Measurements from ENCODE around the gene F7. TPM values are rescaled to one million over a fixed set of nuclear protein-coding genes. Genes with fewer than 3 reads are reported as not detected.

Gene F7
- total RNA-seq, 2 donors from 2014 or later = not detected

DNA sequence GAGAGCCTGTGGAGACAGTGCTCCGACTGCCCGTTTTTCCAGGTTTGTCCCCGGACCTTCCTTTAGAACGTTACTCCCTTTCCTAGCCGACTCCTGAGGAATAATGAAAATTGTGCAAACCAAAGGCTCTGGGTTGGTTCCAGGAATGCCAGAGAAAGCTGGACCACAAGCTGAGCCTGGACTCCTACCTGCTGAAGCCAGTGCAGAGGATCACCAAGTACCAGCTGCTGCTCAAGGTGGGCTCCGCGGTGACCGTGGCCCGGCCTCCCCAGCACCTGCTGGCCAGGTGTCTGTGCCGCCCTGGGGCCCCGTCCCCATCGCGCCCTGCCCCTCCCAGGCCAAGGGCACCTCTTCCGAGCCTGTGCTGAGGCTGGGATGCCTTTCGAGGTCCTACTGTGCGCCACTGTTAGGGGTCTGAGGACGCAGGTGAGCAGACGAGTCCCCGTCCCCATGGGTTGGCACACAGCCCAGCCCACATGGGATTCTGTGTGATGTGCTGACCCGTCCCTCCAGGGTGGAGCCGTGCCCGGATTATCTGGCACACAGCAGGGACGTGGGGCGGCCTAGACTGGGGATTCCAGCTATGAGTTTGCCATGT, 20.5 kb upstream of the F7 start:
- 84 to 90% methylated on average over 18 to 24 of the region's 24 CpGs for WGBS, 2 donors
- peaks cover 0 to 12% of the 10 kb centered on the region in 2 donors for H3K36me3 ChIP-seq (replicated peaks in 1 of 2; ENCODE audit: insufficient read depth in 1 of 2, low read depth in 2 of 2)
- TF ChIP-seq, protein P1, sequence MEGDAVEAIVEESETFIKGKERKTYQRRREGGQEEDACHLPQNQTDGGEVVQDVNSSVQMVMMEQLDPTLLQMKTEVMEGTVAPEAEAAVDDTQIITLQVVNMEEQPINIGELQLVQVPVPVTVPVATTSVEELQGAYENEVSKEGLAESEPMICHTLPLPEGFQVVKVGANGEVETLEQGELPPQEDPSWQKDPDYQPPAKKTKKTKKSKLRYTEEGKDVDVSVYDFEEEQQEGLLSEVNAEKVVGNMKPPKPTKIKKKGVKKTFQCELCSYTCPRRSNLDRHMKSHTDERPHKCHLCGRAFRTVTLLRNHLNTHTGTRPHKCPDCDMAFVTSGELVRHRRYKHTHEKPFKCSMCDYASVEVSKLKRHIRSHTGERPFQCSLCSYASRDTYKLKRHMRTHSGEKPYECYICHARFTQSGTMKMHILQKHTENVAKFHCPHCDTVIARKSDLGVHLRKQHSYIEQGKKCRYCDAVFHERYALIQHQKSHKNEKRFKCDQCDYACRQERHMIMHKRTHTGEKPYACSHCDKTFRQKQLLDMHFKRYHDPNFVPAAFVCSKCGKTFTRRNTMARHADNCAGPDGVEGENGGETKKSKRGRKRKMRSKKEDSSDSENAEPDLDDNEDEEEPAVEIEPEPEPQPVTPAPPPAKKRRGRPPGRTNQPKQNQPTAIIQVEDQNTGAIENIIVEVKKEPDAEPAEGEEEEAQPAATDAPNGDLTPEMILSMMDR (IDR thresholded peaks at IDR 0.05) = no peak
- no peaks in the 10 kb centered on the region for H3K27me3 ChIP-seq
- no peak for DNase-seq
- H3K27ac ChIP-seq = no peak overlapping the region
- no peak overlapping the region for H3K4me3 ChIP-seq
- no peaks in the 10 kb centered on the region for H3K4me1 ChIP-seq
- no peaks in the 10 kb centered on the region for H3K9me3 ChIP-seq
- no peak for ATAC-seq
- intact Hi-C loops (cut with DNase I) = no loop called here

DNA sequence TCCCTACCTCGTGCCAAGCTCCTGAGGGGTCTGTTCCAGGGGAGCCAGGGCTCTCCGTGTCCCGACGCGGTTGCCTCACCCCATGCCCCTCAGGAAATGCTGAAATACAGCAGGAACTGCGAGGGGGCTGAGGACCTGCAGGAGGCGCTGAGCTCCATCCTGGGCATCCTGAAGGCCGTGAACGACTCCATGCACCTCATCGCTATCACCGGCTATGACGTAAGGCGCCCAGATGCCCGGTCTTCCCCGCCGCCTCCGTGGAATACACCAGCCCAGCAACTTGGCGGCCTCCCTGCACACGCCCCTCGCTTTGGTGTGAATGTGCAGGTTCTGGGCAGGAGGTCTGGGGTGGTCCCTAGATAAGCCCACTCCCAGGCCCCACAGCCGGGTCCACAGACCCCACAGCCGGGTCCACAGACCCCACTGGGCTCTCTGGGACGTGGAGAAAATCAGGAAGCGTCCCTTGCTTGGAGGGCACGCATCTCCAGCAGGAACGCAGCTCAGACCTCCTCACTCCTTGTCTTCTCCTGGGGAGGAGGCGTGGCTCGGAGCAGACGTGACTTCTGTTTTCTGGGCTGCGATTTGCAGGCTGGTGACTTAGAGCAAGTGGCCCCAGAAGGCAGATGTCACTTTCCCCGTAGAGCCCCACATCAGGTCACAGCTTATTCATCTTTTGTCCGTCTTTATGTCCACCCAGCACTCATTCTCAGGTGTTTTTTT, 19.4 kb upstream of the F7 start:
- Histone ChIP-seq H3K36me3 (replicated peaks in 1 of 2; ENCODE audit: insufficient read depth in 1 of 2, low read depth in 2 of 2) (peaks cover 0 to 13% of the 10 kb centered on the region in 2 donors), H3K27ac (no peak overlapping the region), H3K27me3 (no peaks in the 10 kb centered on the region), H3K4me3 (no peak overlapping the region), H3K4me1 (no peaks in the 10 kb centered on the region), H3K9me3 (no peaks in the 10 kb centered on the region)
- DNase-seq = no peak
- intact Hi-C loops (cut with DNase I) = no loop called here
- WGBS, 2 donors = 86 to 89% methylated on average over 20 to 31 of the region's 32 CpGs
- no peak for ATAC-seq
- TF ChIP-seq, protein P1 (IDR thresholded peaks at IDR 0.05) = no peak
- no peak for TF ChIP-seq POLR2A (IDR thresholded peaks at IDR 0.05)

DNA sequence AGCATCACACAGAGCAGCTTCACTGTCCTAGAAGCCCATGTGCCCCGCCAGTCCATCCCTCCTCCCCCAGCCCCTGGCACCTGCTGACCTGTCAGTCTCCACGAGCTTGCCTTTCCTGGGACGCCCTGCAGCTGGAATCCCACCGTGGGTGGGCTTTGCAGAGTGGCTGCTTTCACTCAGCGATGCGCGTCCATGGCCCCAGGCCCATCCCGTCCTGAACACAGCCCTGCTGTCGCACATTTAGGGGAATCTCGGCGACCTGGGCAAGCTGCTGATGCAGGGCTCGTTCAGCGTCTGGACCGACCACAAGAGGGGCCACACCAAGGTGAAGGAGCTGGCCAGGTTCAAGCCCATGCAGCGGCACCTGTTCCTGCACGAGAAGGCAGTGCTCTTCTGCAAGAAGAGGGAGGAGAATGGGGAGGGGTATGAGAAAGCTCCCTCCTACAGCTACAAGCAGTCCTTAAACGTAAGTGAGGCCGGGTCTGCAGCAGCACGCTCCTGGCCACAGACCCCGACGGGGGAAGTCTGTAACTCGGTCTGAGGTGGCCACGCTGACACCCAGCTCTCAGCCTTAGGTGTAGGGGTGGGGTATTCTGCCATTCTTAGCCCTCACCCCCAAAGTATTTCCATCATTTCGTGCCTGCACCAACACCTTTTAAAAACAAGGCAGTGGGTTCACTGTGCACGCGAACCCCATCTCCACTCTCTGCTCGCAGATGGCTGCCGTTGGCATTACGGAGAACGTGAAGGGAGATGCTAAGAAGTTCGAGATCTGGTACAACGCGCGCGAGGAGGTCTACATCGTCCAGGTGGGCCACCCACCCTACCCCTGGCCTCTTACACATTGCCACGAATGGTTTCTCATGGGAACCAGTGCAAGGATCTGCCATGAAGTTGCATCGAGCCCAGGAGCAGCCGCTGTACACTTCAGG, 18.3 kb upstream of the F7 start:
- Histone ChIP-seq H3K4me1 (no peaks in the 10 kb centered on the region), H3K36me3 (replicated peaks in 1 of 2; ENCODE audit: insufficient read depth in 1 of 2, low read depth in 2 of 2) (peaks cover 0 to 13% of the 10 kb centered on the region in 2 donors), H3K27me3 (no peaks in the 10 kb centered on the region), H3K4me3 (no peak overlapping the region), H3K27ac (no peak overlapping the region), H3K9me3 (no peaks in the 10 kb centered on the region)
- intact Hi-C loops (cut with DNase I) = no loop called here
- 90% methylated on average over 29 to 39 of the region's 39 CpGs for WGBS, 2 donors
- DNase-seq = no peak
- TF ChIP-seq, protein P1 (IDR thresholded peaks at IDR 0.05) = no peak
- no peak for TF ChIP-seq POLR2A (IDR thresholded peaks at IDR 0.05)
- no peak for ATAC-seq

DNA sequence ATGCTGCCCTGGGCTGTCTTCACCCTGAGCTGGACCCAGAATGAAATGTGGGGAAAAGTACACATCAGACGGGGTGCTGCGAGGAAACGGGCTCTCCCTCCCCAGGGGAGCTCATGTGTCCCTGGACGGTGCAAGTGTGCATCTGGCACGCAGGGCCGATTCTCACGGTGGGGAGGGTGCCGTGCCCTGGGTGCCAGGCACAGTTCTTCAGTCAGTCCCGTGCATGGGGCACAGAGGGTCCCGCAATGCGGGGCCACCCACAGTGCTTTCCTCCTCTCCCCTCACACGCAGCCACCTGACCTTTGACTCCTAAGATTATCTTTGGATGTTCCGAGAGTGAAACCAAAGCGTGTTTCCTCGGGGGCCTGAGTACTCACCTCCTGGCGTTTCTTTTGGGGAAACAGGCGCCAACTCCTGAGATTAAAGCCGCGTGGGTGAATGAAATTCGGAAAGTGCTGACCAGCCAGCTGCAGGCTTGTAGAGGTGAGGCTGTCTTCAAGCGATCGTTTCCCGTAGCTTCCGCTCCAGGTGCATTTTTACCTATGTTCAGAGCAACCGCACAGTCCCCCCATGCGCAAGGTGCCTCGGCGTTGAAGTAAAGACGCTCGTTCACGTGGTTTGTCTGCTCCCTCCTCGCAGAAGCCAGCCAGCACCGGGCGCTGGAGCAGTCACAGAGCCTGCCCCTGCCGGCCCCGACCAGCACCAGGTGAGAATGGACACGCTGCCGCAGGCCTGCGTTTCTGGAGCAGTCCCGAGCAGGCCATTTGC, 17.5 kb upstream of the F7 start:
- ATAC-seq (no peak), DNase-seq (no peak)
- WGBS, 2 donors = 91 to 93% methylated on average over 32 to 40 of the region's 40 CpGs
- Histone ChIP-seq H3K4me1 (no peaks in the 10 kb centered on the region), H3K36me3 (replicated peaks in 1 of 2; ENCODE audit: insufficient read depth in 1 of 2, low read depth in 2 of 2) (peaks cover 0 to 13% of the 10 kb centered on the region in 2 donors), H3K9me3 (no peaks in the 10 kb centered on the region), H3K27ac (no peak overlapping the region), H3K27me3 (no peaks in the 10 kb centered on the region), H3K4me3 (no peak overlapping the region)
- intact Hi-C loops (cut with DNase I) = no loop called here
- no peak for TF ChIP-seq POLR2A (IDR thresholded peaks at IDR 0.05)
- TF ChIP-seq, protein P1 (IDR thresholded peaks at IDR 0.05) = no peak

Data from body of pancreas (tissue), 4 donors.